Endothelial cell of umbilical vein (primary cell): ENCODE data around the gene DCAF6. TPM values are rescaled to one million over a fixed set of nuclear protein-coding genes. Genes with fewer than 3 reads are reported as not detected.

Source experiments
- BruUV-seq: library from RNA; stranded (reverse); fragments of 400-500 nt; replicated peaks from 2 replicates; lab custom pipeline; 2021; lab: Mats Ljungman, UMichigan
- CTCF ChIA-PET: fragments of 300-600, 350-600 bp; sonication (Branson Sonifier 250); formaldehyde crosslinking; loops from one replicate; lab custom pipeline; 2021; ENCODE audit warnings: antibody characterized with exemption, inconsistent platforms; lab: Charles Lee
- POLR2A ChIA-PET: fragments of 300-600, 350-600 bp; sonication (Branson Sonifier 250); formaldehyde crosslinking; loops from one replicate; lab custom pipeline; 2021; ENCODE audit warnings: antibody characterized with exemption, inconsistent platforms; lab: Charles Lee
- DNase-seq: peaks from one replicate; pipeline ENCODE4 v3.0.0-alpha.2; 2011; ENCODE audit warnings: low read depth, low spot score
- FAIRE-seq: peaks from 2 replicates; lab custom pipeline; 2011; peaks lifted over from hg19 to GRCh38; lab: Jason Lieb, UNC
- H2AFZ ChIP-seq: 2 replicates; pipeline ENCODE4 v1.6.0; 2012; ENCODE audit warnings: low read depth, low read length, control low read depth, inconsistent platforms
- H3K27ac ChIP-seq: 2 replicates; pipeline ENCODE4 v1.5.1; 2011; ENCODE audit warnings: low read depth, mild to moderate bottlenecking, control low read depth, low read length, moderate library complexity; ENCODE audit not compliant: insufficient read depth
- H3K27me3 ChIP-seq, 2 experiments: 2 replicates each; pipeline versions ENCODE4 v1.6.0 to v1.6.1; 2011; ENCODE audit warnings: low read length in 2 of 2, mixed read lengths in 1 of 2; ENCODE audit not compliant: control insufficient read depth in 2 of 2, insufficient read depth in 2 of 2
- H3K36me3 ChIP-seq, 2 experiments: 2 replicates in 1 of 2; 3 replicates in 1 of 2; pipeline ENCODE4 v1.5.1; 2011; ENCODE audit warnings: low read length in 2 of 2, mild to moderate bottlenecking in 1 of 2, moderate library complexity in 1 of 2; ENCODE audit not compliant: control insufficient read depth in 2 of 2, insufficient read depth in 2 of 2; ENCODE audit errors: extremely low read depth in 1 of 2
- H3K4me1 ChIP-seq: 3 replicates; pipeline ENCODE4 v1.5.1; 2011; ENCODE audit warnings: mild to moderate bottlenecking, low read length; ENCODE audit not compliant: control insufficient read depth, insufficient read depth; ENCODE audit errors: extremely low read depth
- H3K4me2 ChIP-seq: 2 replicates; pipeline ENCODE4 v1.6.1; 2011; ENCODE audit warnings: low read length, control low read depth, mixed read lengths; ENCODE audit not compliant: insufficient read depth
- H3K4me3 ChIP-seq, 3 experiments: fragments of 200-600 bp in 1 of 3; sonication (generic), shearing (Covaris generic) in 1 of 3; replicated peaks in 1 of 3; 2 replicates each; pipeline ENCODE4 v1.5.1; 2011 to 2016; ENCODE audit warnings: control low read depth in 3 of 3, low read length in 3 of 3, mild to moderate bottlenecking in 2 of 3, inconsistent platforms in 1 of 3, low read depth in 1 of 3, moderate library complexity in 1 of 3; ENCODE audit not compliant: insufficient read depth in 1 of 3
- H3K79me2 ChIP-seq: 2 replicates; pipeline ENCODE4 v1.6.0; 2012; ENCODE audit warnings: low read length, inconsistent platforms; ENCODE audit not compliant: control insufficient read depth, insufficient read depth
- H3K9ac ChIP-seq: replicated peaks from 2 replicates; pipeline ENCODE3; 2011; ENCODE audit warnings: low read length, control low read depth; ENCODE audit not compliant: insufficient read depth; ENCODE audit errors: extremely low read depth
- H3K9me1 ChIP-seq: replicated peaks from 3 replicates; pipeline ENCODE4 v1.6.0; 2011; ENCODE audit warnings: mild to moderate bottlenecking, low read length; ENCODE audit not compliant: control insufficient read depth, insufficient read depth; ENCODE audit errors: extremely low read depth
- H3K9me3 ChIP-seq: replicated peaks from 2 replicates; pipeline ENCODE4 v1.5.1; 2012; ENCODE audit warnings: low read length, inconsistent platforms; ENCODE audit not compliant: control insufficient read depth, insufficient read depth
- H4K20me1 ChIP-seq: replicated peaks from 2 replicates; pipeline ENCODE3; 2011; ENCODE audit warnings: mild to moderate bottlenecking, low read length; ENCODE audit not compliant: control insufficient read depth, insufficient read depth; ENCODE audit errors: extremely low read depth
- EZH2 ChIP-seq: IDR thresholded peaks from 2 replicates; pipeline ENCODE4 v1.6.1; 2012; ENCODE audit warnings: borderline replicate concordance, low read depth, mild to moderate bottlenecking, moderate library complexity, low read length, inconsistent platforms; ENCODE audit not compliant: severe bottlenecking
- FOS ChIP-seq: IDR thresholded peaks from 2 replicates; pipeline ENCODE4 v1.6.1; 2011; ENCODE audit warnings: mild to moderate bottlenecking, low read length, moderate library complexity, borderline replicate concordance; ENCODE audit not compliant: insufficient read depth
- GATA2 ChIP-seq: IDR thresholded peaks from 2 replicates; pipeline ENCODE4 v1.7.0; 2011; ENCODE audit warnings: low read depth, mild to moderate bottlenecking, moderate library complexity, mixed read lengths, low read length; ENCODE audit not compliant: insufficient read length, insufficient read depth
- JUN ChIP-seq: IDR thresholded peaks from 2 replicates; pipeline ENCODE4 v1.6.1; 2011; ENCODE audit warnings: borderline replicate concordance, low read depth; ENCODE audit not compliant: insufficient read length, insufficient read depth
- MAX ChIP-seq: IDR thresholded peaks from 2 replicates; pipeline ENCODE4 v1.6.1; 2011; ENCODE audit not compliant: insufficient read depth, insufficient read length
- MYC ChIP-seq: IDR thresholded peaks from one replicate; pipeline ENCODE4 v1.6.1; 2011; ENCODE audit warnings: mild to moderate bottlenecking, low read depth, low read length
- POLR2A ChIP-seq: IDR thresholded peaks from 2 replicates; pipeline ENCODE4 v1.6.1; 2012; ENCODE audit warnings: low read depth, mild to moderate bottlenecking, control low read depth, low read length
- POLR2AphosphoS5 ChIP-seq: IDR thresholded peaks from 2 replicates; pipeline ENCODE4 v1.6.1; 2012; ENCODE audit warnings: low read depth, mild to moderate bottlenecking, control low read depth, low read length, moderate library complexity; ENCODE audit not compliant: insufficient read depth
- dilution Hi-C: fragments of 300-500 bp; cut with MboI; formaldehyde crosslinking; loops from one replicate; pipeline ENCODE4 v1.15.0; 2019; ENCODE audit warnings: low sequenced_read_pairs; ENCODE audit not compliant: extremely low pct_ligation_motif_present
- intact Hi-C: fragments of 100-400 bp; cut with micrococcal nuclease; formaldehyde crosslinking; loops from one replicate; pipeline ENCODE4 v1.10.0; 2022
- polyA plus RNA-seq, 4 experiments: library from polyadenylated mRNA; depleted of rRNA in 3 of 4; stranded (reverse) in 3 of 4; unstranded in 1 of 4; fragments of >200 nt; gene quantifications; 2 replicates each; pipeline versions ENCODE4 v1.2.1 to v1.2.3, GENCODE V29; 2011 to 2012; ENCODE audit warnings: missing spikeins in 1 of 4
- total RNA-seq: library from RNA; stranded (reverse); gene quantifications from 2 replicates; pipeline ENCODE4 v1.2.3, GENCODE V29; 2021
- TF ChIP-seq, protein P1 (sequence below), 2 donors: IDR thresholded peaks; 1 replicate in 1 of 2; 2 replicates in 1 of 2; pipeline ENCODE4 v1.5.1; 2011; ENCODE audit warnings: low read length in 2 of 2, mild to moderate bottlenecking in 2 of 2, moderate library complexity in 2 of 2, control low read depth in 1 of 2, inconsistent platforms in 1 of 2, low read depth in 1 of 2; ENCODE audit not compliant: insufficient read depth in 1 of 2; ENCODE audit errors: extremely low read depth in 1 of 2

DCAF6 gene
- total and polyA plus RNA-seq, 2 donors (not counting 3 experiments of a cell fraction or from before 2014, with no cell fraction given) = 28.6 to 39.4 TPM

DNA sequence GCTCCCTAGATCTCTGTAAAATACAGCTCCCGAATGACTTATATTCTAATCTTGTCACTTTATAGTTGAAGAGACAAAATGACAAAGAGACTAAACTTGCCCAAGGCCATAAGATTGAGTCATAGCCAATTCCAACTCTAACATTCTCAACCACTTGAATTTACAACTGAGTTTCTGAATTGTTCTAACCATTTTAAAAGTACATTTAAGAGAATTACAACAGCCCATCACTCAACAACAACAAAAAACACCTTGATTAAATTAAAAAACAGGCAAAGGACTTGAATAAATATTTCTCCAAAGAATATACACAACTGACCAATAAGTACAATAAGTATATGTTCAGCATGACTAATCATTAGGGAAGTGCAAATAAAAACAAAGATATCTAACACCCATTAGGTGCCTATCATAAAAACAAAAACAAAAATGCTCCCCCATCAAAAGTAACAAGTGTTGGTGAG lies 13.8 kb upstream of the DCAF6 start:
- no peaks in the 10 kb centered on the region for H3K27me3 ChIP-seq
- peaks cover 5% of the 10 kb centered on the region for H3K4me1 ChIP-seq
- intact Hi-C loops = no loop called here
- CTCF ChIA-PET = no interaction called here
- no peak overlapping the region for H2AFZ ChIP-seq
- H3K36me3 ChIP-seq = no peaks in the 10 kb centered on the region
- H4K20me1 ChIP-seq = no peaks in the 10 kb centered on the region
- POLR2A ChIA-PET = no interaction called here
- H3K4me2 ChIP-seq = no peak overlapping the region
- H3K9ac ChIP-seq = no peak overlapping the region
- dilution Hi-C loops = no loop called here
- no peaks in the 10 kb centered on the region for H3K9me3 ChIP-seq
- FAIRE-seq (no peak), DNase-seq (no peak)
- no peak overlapping the region for H3K27ac ChIP-seq
- H3K4me3 ChIP-seq = no peak overlapping the region
- no TSS peak for BruUV-seq
- no peaks in the 10 kb centered on the region for H3K79me2 ChIP-seq
- H3K9me1 ChIP-seq = no peaks in the 10 kb centered on the region
- TF ChIP-seq JUN (no peak), GATA2 (no peak), EZH2 (no peak), FOS (peak; percentile 6), MAX (no peak), MYC (no peak)

GRCh38 chr1:167923324-167924056 lies 13.0 kb upstream of the DCAF6 start:
- Histone ChIP-seq H3K36me3 (no peaks in the 10 kb centered on the region), H3K27ac (no peak overlapping the region), H2AFZ (no peak overlapping the region), H3K4me2 (no peak overlapping the region), H3K4me3 (no peak overlapping the region), H3K27me3 (no peaks in the 10 kb centered on the region), H3K79me2 (no peaks in the 10 kb centered on the region), H3K9me1 (no peaks in the 10 kb centered on the region), H3K4me1 (peaks cover 5% of the 10 kb centered on the region), H3K9me3 (no peaks in the 10 kb centered on the region), H4K20me1 (no peaks in the 10 kb centered on the region), H3K9ac (no peak overlapping the region)
- dilution Hi-C loops = no loop called here
- TF ChIP-seq MYC (no peak), JUN (no peak), MAX (no peak), GATA2 (no peak), POLR2A (no peak), FOS (no peak), EZH2 (no peak), POLR2AphosphoS5 (no peak)
- TF ChIP-seq, protein P1, sequence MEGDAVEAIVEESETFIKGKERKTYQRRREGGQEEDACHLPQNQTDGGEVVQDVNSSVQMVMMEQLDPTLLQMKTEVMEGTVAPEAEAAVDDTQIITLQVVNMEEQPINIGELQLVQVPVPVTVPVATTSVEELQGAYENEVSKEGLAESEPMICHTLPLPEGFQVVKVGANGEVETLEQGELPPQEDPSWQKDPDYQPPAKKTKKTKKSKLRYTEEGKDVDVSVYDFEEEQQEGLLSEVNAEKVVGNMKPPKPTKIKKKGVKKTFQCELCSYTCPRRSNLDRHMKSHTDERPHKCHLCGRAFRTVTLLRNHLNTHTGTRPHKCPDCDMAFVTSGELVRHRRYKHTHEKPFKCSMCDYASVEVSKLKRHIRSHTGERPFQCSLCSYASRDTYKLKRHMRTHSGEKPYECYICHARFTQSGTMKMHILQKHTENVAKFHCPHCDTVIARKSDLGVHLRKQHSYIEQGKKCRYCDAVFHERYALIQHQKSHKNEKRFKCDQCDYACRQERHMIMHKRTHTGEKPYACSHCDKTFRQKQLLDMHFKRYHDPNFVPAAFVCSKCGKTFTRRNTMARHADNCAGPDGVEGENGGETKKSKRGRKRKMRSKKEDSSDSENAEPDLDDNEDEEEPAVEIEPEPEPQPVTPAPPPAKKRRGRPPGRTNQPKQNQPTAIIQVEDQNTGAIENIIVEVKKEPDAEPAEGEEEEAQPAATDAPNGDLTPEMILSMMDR (IDR thresholded peaks at IDR 0.05; ENCODE audit: extremely low read depth in 1 of 2, insufficient read depth in 1 of 2, low read depth in 1 of 2, low read length in 2 of 2) = no peak
- CTCF ChIA-PET = no interaction called here
- FAIRE-seq = no peak
- intact Hi-C loops = loop anchor here (2.0 kb wide), 1 partner anchor 13 kb away; no protein-coding TSS in a partner anchor
- POLR2A ChIA-PET = no interaction called here
- DNase-seq = no peak
- BruUV-seq = no TSS peak
